WTC11 (cell line): Measurements from ENCODE around the gene APBB1.

Source experiments
- ATF2 ChIP-seq: sonication (generic); formaldehyde crosslinking; IDR thresholded peaks from 2 replicates; pipeline ENCODE4 v1.8.1; 2022; ENCODE audit warnings: low read depth, missing genetic modification reagents, borderline replicate concordance
- ATF3 ChIP-seq: sonication (generic); formaldehyde crosslinking; conservative IDR thresholded peaks from 2 replicates; pipeline ENCODE4 v1.8.1; 2022; ENCODE audit warnings: mild to moderate bottlenecking, missing genetic modification reagents
- ATF6 ChIP-seq: sonication (generic); formaldehyde crosslinking; IDR thresholded peaks from 2 replicates; pipeline ENCODE4 v1.8.1; 2023; ENCODE audit warnings: mild to moderate bottlenecking, missing genetic modification reagents
- CTCF ChIP-seq: fragments of 200-600 bp; IDR thresholded peaks from 2 replicates; pipeline ENCODE4 v1.8.0; 2022; ENCODE audit warnings: antibody characterized with exemption
- FOXP4 ChIP-seq: sonication (generic); formaldehyde crosslinking; IDR thresholded peaks from 2 replicates; pipeline ENCODE4 v1.8.0; 2022; ENCODE audit warnings: mild to moderate bottlenecking, missing genetic modification reagents
- MAX ChIP-seq: sonication (generic); formaldehyde crosslinking; IDR thresholded peaks from 2 replicates; pipeline ENCODE4 v1.8.0; 2022; ENCODE audit warnings: mild to moderate bottlenecking, missing genetic modification reagents
- NFYB ChIP-seq: sonication (generic); formaldehyde crosslinking; conservative IDR thresholded peaks from 2 replicates; pipeline ENCODE4 v1.8.0; 2022; ENCODE audit warnings: low read depth, missing genetic modification reagents
- SP1 ChIP-seq: sonication (generic); formaldehyde crosslinking; conservative IDR thresholded peaks from 2 replicates; pipeline ENCODE4 v1.8.1; 2022; ENCODE audit warnings: missing genetic modification reagents
- ZNF425 ChIP-seq: fragments of 250-450 bp; sonication (Bioruptor Pico); conservative IDR thresholded peaks from 2 replicates; pipeline ENCODE4 v1.9.0; 2021; ENCODE audit warnings: mild to moderate bottlenecking
- ZNF512 ChIP-seq: sonication (generic); formaldehyde crosslinking; IDR thresholded peaks from 2 replicates; pipeline ENCODE4 v1.8.1; 2022; ENCODE audit warnings: missing genetic modification reagents, borderline replicate concordance
- ZNF671 ChIP-seq: fragments of 250-450 bp; sonication (Bioruptor Pico); IDR thresholded peaks from 2 replicates; pipeline ENCODE4 v1.8.0; 2021; ENCODE audit warnings: mild to moderate bottlenecking

- TF ChIP-seq ATF3 (CRISPR knock-in tag) (no peak), SP1 (CRISPR knock-in tag) (no peak), CTCF (no peak), ATF2 (CRISPR knock-in tag) (no peak), ZNF512 (CRISPR knock-in tag) (no peak), FOXP4 (CRISPR knock-in tag) (no peak), ATF6 (no peak), MAX (CRISPR knock-in tag) (no peak), ZNF671 (CRISPR knock-in tag) (no peak), ZNF425 (CRISPR knock-in tag) (no peak), NFYB (CRISPR knock-in tag) (no peak)
These were observed 27.3 kb downstream of the APBB1 start for GRCh38 chr11:6391537-6392134.
